Measurements from ENCODE around the gene PIP.
"Not testable (repeated sequence)": the region's sequence is repeated elsewhere in the genome, so short reads cannot be mapped to it uniquely, and the experiment has no call there.

PIP gene

DNA sequence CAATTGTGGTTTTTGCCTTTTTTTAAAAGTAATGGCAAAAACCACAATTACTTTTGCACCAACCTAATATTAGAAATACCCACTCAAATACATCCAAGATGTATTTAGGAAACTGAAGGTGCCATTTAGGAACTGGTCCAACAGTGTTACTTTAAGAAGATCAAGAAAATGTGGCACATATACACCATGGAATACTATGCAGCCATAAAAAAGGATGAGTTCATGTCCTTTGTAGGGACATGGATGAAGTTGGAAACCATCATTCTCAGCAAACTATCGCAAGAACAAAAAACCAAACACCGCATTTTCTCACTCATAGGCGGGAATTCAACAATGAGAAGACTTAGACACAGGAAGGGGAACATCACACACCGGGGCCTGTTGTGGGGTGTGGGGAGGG is 48.9 kb downstream of the PIP start:
- DNase-seq = not testable (repeated sequence)

DNA sequence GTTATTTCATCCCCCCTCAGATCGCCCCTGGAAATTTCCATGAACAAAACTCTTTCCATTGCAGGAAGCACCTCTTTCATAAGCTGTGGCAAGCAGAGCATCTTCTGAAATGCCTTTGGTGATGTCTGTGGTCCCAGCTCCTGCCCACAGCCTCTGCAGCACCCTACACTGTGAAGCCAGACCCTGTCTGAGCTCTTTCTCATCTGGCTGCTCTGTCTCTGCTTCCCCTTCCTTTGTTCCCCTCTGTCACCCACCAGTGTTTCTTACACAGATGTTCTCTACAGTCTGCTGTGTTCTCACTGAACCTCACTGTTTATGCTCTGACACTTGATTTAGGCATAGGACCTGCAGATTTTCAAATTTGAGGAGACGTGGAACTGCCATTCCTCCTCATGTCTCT is 49.5 kb downstream of the PIP start:
- DNase-seq = no peak

DNA sequence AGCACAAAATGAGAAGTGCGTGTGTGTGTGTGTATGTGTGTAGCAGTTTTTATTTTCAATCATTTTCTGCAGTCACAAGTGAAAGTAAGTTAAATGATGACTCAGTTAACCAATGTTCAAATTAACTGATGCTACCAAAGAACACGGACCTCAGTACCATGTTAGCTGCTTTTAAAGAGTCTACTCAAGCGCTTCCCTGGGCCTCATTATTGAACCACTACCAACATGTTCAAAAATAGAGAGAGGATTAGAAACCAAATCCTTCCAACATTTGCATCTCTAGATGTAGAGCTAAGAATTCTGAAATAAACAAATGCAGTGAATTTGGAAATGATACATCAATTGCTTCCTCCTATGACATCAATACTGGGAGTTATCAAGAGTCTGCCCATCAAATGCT is 51.1 kb downstream of the PIP start, which contains the start of gene TAS2R39:
TSS of gene TAS2R39 (plus strand) at position 396 of the 400 bp plus-strand sequence. CDS start at position 396, 0 bp downstream.
- no peak for DNase-seq

DNA sequence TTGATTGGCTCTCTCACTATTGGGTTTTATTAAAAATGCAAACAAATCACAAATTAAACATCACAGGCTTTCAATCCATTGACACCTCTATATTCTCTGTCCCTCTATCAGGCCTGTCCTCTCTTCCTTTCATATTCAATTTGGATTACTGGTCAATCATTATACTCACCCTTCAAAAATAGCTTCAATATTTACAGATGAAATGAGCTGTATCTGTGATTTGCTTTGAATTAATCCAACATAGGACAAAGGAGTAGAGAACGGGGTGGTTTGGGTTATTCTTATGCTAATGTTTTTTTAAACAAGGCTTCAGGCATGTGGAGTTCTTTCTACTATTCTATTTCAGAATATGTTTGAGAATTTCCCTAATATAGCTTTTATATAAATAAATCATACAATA is 53.7 kb downstream of the PIP start:
- no peak for DNase-seq

DNA sequence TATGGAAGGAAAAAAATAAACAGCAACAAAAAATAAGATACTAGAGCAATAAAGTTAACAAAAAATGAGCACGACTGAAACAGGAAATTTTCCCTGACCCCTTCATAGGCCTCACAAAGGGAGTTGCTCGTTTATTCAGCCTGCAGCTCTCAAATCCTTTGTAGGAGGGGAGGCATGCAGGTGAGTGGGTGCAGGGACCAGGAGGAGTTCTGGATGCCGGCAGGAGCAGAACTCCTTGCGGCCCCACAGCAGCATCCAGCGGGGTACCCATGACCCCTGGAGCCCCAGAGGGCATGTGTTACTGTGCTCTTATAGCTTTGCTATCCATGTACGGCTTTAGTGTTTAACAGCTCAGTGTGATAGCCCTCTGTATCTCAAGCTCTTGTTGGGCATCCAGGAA is 57.1 kb downstream of the PIP start:
- no peak for DNase-seq

All from DMS153 (cell line).